Pancreas (tissue), 10 donors: ENCODE results near the gene LTC4S. TPM values are rescaled to one million over a fixed set of nuclear protein-coding genes. Genes with fewer than 3 reads are reported as not detected.

Source experiments
- ATAC-seq, 4 donors: fragments of 200-7000 bp; cut with Tn5 transposase; one replicate each; pipeline versions ENCODE4 v1.8.0 to v1.9.1; 2020; ENCODE audit warnings: mild to moderate bottlenecking in 4 of 4, moderate library complexity in 4 of 4
- DNase-seq, 6 donors: peaks; one replicate each; pipeline ENCODE4 v3.0.0-alpha.2; 2020
- FAIRE-seq: peaks from 2 replicates; lab custom pipeline; 2012; peaks lifted over from hg19 to GRCh38; lab: Jason Lieb, UNC
- H3K27ac ChIP-seq, 4 donors: fragments of 200-600 bp; sonication (generic); 1 replicate in 3 of 4; 2 replicates in 1 of 4; pipeline versions ENCODE4 v1.5.0 to v1.8.0; 2020
- H3K27me3 ChIP-seq, 4 donors: fragments of 200-600 bp; one replicate each; pipeline ENCODE4 v1.8.0; 2021
- H3K36me3 ChIP-seq, 3 donors: fragments of 200-600 bp; sonication (generic) in 1 of 3; one replicate each; pipeline versions ENCODE4 v1.5.0 to v1.8.0; 2020 to 2021
- H3K4me1 ChIP-seq, 3 donors: fragments of 200-600 bp; one replicate each; pipeline ENCODE4 v1.8.0; 2021
- H3K4me3 ChIP-seq, 4 donors: fragments of 200-600 bp; sonication (generic) in 2 of 4; one replicate each; pipeline versions ENCODE4 v1.5.0 to v1.8.0; 2020 to 2021
- H3K9me3 ChIP-seq, 4 donors: fragments of 200-600 bp; one replicate each; pipeline ENCODE4 v1.8.0; 2021
- WGBS, 2 donors: extraction: QIAGEN DNeasy Blood & Tissue Kit; methylation state at CpG; one replicate each; pipeline ENCODE4 v1.1.7; 2013; 5-methylcytosine and 5-hydroxymethylcytosine counted together
- intact Hi-C, 3 donors: fragments of 100-400 bp; cut with DNase I; formaldehyde crosslinking; loops; one replicate each; pipeline versions ENCODE4 v1.11.1 to v1.14.2; 2022
- polyA plus RNA-seq, 2 donors: library from polyadenylated mRNA; stranded (reverse); fragments of 200-250 nt; gene quantifications; one replicate each; pipeline ENCODE4 v1.2.3, GENCODE V29; 2013
- total RNA-seq, 6 donors: library from RNA; stranded (reverse); fragmentation: NEBNext Ultra II Directional in 4 of 6; extraction: Animal tissue kit (Norgen Biotek cat#: 25700) in 4 of 6; gene quantifications; one replicate each; pipeline versions ENCODE4 v1.2.1 to v1.2.4, GENCODE V29; 2021 to 2023
- TF ChIP-seq, protein P1 (sequence below), 4 donors: fragments of 200-600 bp; sonication (generic) in 3 of 4; IDR thresholded peaks; one replicate each; pipeline versions ENCODE4 v1.5.0 to v1.8.0; 2021; ENCODE audit warnings: antibody characterized with exemption in 4 of 4
- donor health status: healthy with polysubstance abuse.
- donor health status: DM: no; HTN: no; CAD: no; lungs with moderate emphysema.
- donor health status: DM: no; HTN: no; CAD: no.
- donor health status: control.
- donor health status: control.
- donor health status: Bipolar disorder and iron deficiency.
- donor health status: DM: yes; HTN: yes; CAD: no.
- donor health status: DM: no; HTN: no; CAD: no.
- donor health status: DM: no; HTN: no; CAD: no.
- donor health status: DM: yes; HTN: yes; CAD: no.

LTC4S gene
- total and polyA plus RNA-seq, 8 donors = 1.1 to 10.9 (median 4.8) TPM

DNA sequence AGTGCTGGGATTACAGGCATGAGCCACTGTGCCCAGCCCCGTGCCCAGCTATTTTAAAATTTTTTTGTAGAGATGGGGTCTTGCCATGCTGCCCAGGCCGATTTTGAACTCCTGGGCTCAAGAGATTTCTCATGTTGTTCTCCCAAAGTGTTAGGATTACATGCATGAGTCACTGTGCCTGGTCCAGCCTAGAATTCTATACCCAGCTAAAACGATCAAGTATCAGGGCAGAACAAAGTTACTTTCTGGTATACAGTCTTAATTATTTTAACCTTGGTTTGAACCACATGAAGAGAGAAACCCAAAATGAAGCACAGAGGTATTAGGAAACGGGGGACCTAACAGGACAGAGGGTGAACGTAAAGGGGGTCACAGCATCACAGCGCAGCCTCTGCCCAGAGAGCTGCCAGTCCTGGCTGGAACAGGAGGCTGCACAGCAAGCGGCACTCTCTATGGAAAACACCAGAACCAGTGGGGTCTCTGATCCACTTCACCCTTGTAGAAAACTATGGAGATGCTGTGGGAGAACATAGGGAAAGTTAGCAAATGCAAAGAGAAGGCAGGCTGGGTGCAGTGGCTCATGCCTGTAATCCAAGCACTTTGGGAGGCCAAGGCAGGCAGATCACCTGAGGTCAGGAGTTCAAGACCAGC is 37.2 kb downstream of the LTC4S start:
- Histone ChIP-seq H3K4me1 (peaks cover 0 to 5% (median 0%) of the 10 kb centered on the region in 3 donors), H3K4me3 (no peak overlapping the region), H3K36me3 (peaks cover 15 to 87% (median 43%) of the 10 kb centered on the region in 3 donors), H3K27ac (no peak overlapping the region), H3K27me3 (no peaks in the 10 kb centered on the region), H3K9me3 (no peaks in the 10 kb centered on the region)
- intact Hi-C loops = no loop called here
- TF ChIP-seq, protein P1, sequence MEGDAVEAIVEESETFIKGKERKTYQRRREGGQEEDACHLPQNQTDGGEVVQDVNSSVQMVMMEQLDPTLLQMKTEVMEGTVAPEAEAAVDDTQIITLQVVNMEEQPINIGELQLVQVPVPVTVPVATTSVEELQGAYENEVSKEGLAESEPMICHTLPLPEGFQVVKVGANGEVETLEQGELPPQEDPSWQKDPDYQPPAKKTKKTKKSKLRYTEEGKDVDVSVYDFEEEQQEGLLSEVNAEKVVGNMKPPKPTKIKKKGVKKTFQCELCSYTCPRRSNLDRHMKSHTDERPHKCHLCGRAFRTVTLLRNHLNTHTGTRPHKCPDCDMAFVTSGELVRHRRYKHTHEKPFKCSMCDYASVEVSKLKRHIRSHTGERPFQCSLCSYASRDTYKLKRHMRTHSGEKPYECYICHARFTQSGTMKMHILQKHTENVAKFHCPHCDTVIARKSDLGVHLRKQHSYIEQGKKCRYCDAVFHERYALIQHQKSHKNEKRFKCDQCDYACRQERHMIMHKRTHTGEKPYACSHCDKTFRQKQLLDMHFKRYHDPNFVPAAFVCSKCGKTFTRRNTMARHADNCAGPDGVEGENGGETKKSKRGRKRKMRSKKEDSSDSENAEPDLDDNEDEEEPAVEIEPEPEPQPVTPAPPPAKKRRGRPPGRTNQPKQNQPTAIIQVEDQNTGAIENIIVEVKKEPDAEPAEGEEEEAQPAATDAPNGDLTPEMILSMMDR (IDR thresholded peaks at IDR 0.05) = no peak
- no peak for FAIRE-seq
- DNase-seq = peak in 1 of 6 donors; percentile 14
- WGBS, 2 donors = 93 to 98% methylated on average over 7 of the region's 7 CpGs
- no peak for ATAC-seq

GRCh38 chr5:179832039-179832745 is 38.4 kb downstream of the LTC4S start:
- DNase-seq (peak in 1 of 6 donors; percentile 39), FAIRE-seq (no peak), ATAC-seq (no peak)
- intact Hi-C loops = no loop called here
- H3K4me3 ChIP-seq = no peak overlapping the region
- H3K27ac ChIP-seq = no peak overlapping the region
- WGBS, 2 donors = 89 to 91% methylated on average over 20 of the region's 20 CpGs
- H3K4me1 ChIP-seq = peaks cover 0 to 16% (median 0%) of the 10 kb centered on the region in 3 donors
- TF ChIP-seq, protein P1 (IDR thresholded peaks at IDR 0.05) = no peak
- no peaks in the 10 kb centered on the region for H3K9me3 ChIP-seq
- H3K27me3 ChIP-seq = no peaks in the 10 kb centered on the region
- peaks cover 18 to 87% (median 51%) of the 10 kb centered on the region in 3 donors for H3K36me3 ChIP-seq

- 91 to 93% methylated on average over 21 to 23 of the region's 23 CpGs for WGBS, 2 donors
- no peak overlapping the region for H3K27ac ChIP-seq
- ATAC-seq = no peak
Measured at GRCh38 chr5:179833056-179833708, 39.4 kb downstream of the LTC4S start.

DNA sequence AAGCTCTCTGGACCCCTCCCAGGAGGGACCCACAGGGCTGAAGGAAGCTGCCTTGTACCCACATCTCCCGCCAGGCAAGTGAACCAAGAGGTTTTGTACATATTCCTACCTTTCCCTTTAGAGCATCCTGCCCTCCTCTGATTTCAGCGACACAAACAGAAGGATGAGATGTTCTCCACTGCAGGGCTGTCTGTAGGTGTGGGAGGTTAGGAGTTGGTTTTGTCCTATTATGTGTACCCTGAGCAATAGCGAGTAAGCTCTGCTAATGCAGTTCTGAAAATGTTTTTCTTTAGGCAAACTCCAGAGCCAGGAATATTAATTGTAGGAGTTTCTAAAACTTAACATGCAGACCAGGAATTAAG is 39.9 kb downstream of the LTC4S start:
- peaks cover 0 to 18% (median 5%) of the 10 kb centered on the region in 3 donors for H3K4me1 ChIP-seq
- H3K27ac ChIP-seq = no peak overlapping the region
- intact Hi-C loops = no loop called here
- no peak for FAIRE-seq
- no peak overlapping the region for H3K4me3 ChIP-seq
- TF ChIP-seq, protein P1 (IDR thresholded peaks at IDR 0.05) = no peak
- WGBS, 2 donors = 97% methylated on average over 3 of the region's 3 CpGs
- peaks cover 24 to 87% (median 46%) of the 10 kb centered on the region in 3 donors for H3K36me3 ChIP-seq
- no peak for ATAC-seq
- no peaks in the 10 kb centered on the region for H3K27me3 ChIP-seq
- no peaks in the 10 kb centered on the region for H3K9me3 ChIP-seq
- DNase-seq = no peak

More at GRCh38 chr5:179833056-179833708, 39.4 kb downstream of the LTC4S start:
- Histone ChIP-seq H3K4me1 (peaks cover 0 to 15% (median under 1%) of the 10 kb centered on the region in 3 donors), H3K36me3 (peaks cover 24 to 87% (median 46%) of the 10 kb centered on the region in 3 donors), H3K4me3 (no peak overlapping the region), H3K9me3 (no peaks in the 10 kb centered on the region), H3K27me3 (no peaks in the 10 kb centered on the region)
- intact Hi-C loops = no loop called here
- TF ChIP-seq, protein P1 (IDR thresholded peaks at IDR 0.05) = no peak
- FAIRE-seq (no peak), DNase-seq (peak in 2 of 6 donors; percentile 12 to 63)
